ENCODE data around the gene TIMP2. TPM values are rescaled to one million over a fixed set of nuclear protein-coding genes. Genes with fewer than 3 reads are reported as not detected.

Gene TIMP2
- total and polyA plus RNA-seq, 2 of the 13 experiments (the other 11 are each of a cell fraction or from before 2014, with no cell fraction given), result 3.8 to 8.5 TPM

DNA sequence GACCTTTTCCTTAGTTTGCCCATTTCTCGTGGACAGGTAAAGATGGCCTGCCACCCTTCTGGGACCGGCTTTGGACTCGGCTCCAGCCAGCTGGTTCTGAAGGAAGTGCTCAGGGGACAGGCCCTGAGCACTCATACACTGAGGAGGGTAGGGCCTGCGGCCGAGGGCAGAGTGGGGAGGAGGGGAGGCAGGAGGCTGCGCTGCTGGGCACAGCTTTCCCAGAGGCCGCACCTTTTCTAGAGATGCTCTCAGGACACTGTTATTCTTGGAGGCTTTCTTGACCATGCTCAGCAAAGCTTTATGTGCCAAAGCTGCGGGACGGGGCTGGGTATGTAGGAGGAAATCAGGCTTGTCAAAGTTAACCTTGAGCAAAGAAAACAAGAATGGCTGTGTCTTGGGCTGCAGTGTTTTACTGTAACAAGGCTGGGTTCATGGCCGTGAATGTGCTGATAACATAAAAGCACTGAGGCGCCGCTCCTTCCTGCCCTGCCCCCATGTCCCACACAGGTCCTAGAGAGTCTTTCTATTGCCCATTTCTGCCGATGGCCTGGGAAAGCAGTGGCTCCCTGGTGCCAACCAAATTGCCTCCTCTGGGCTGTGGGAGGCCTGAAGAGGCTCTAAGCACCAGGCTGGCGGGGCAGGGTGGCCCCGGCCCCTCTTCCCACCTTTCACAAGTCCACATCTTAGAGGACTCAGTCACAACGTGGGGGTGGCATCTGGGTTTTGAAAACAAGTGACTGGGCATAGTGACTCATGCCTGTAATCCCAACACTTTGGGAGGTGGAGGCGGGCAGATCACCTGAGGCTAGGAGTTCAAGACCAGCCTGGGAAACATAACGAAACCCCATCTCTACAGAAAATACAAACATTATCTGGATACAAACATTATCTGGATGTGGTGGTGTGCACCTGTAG, 22.3 kb upstream of the TIMP2 start (continued):
- TF ChIP-seq CSRNP1 (CRISPR knock-in tag; IDR thresholded peaks at IDR 0.05), result no peak
- TF ChIP-seq ZNF883 (CRISPR knock-in tag; IDR thresholded peaks at IDR 0.05; ENCODE audit: not compliant biosample characterization), result no peak
- no peak for TF ChIP-seq CCAR2 (optimal IDR thresholded peaks at IDR 0.05; ENCODE audit: low read depth, low read length)
- TF ChIP-seq ATAD3A (CRISPR knock-in tag; IDR thresholded peaks at IDR 0.05), result no peak
- TF ChIP-seq RFX1 (IDR thresholded peaks at IDR 0.05), result no peak
- TF ChIP-seq SNRNP70 (IDR thresholded peaks at IDR 0.05; ENCODE audit: low read depth, low read length), result no peak
- no peak for TF ChIP-seq ESRRA (CRISPR knock-in tag; IDR thresholded peaks at IDR 0.05; ENCODE audit: low read depth)
- TF ChIP-seq TCF7 (IDR thresholded peaks at IDR 0.05; ENCODE audit: low read depth), result peak; percentile 84
- TF ChIP-seq KDM2A (CRISPR knock-in tag; IDR thresholded peaks at IDR 0.05; ENCODE audit: borderline replicate concordance, low read depth), result no peak
- TF ChIP-seq RAD51 (IDR thresholded peaks at IDR 0.05; ENCODE audit: borderline replicate concordance), result no peak
- TF ChIP-seq ARNT2 (CRISPR knock-in tag; IDR thresholded peaks at IDR 0.05; ENCODE audit: low read depth), result no peak
- TF ChIP-seq MXD1 (CRISPR knock-in tag; IDR thresholded peaks at IDR 0.05), result no peak
- no peak for TF ChIP-seq POLR2AphosphoS5 (IDR thresholded peaks at IDR 0.05; ENCODE audit: low read depth, low read length)
- no peak for TF ChIP-seq ZNF773 (CRISPR knock-in tag; IDR thresholded peaks at IDR 0.05; ENCODE audit: borderline replicate concordance)
- no peak for TF ChIP-seq DPF2 (CRISPR knock-in tag; IDR thresholded peaks at IDR 0.05; ENCODE audit: borderline replicate concordance, low read depth)
- TF ChIP-seq ZNF530 (CRISPR knock-in tag; IDR thresholded peaks at IDR 0.05; ENCODE audit: low read depth), result no peak
- no peak for TF ChIP-seq TBP (CRISPR knock-in tag; IDR thresholded peaks at IDR 0.05)
- no peak for TF ChIP-seq TCF12 (IDR thresholded peaks at IDR 0.05)
- no peak for TF ChIP-seq TCF12 (CRISPR knock-in tag; IDR thresholded peaks at IDR 0.05)
- TF ChIP-seq, protein P1, sequence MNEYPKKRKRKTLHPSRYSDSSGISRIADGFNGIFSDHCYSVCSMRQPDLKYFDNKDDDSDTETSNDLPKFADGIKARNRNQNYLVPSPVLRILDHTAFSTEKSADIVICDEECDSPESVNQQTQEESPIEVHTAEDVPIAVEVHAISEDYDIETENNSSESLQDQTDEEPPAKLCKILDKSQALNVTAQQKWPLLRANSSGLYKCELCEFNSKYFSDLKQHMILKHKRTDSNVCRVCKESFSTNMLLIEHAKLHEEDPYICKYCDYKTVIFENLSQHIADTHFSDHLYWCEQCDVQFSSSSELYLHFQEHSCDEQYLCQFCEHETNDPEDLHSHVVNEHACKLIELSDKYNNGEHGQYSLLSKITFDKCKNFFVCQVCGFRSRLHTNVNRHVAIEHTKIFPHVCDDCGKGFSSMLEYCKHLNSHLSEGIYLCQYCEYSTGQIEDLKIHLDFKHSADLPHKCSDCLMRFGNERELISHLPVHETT (CRISPR knock-in tag; conservative IDR thresholded peaks at IDR 0.05), result no peak
- 0 out of 2 replicates have a peak, but pooled peaks have one; percentile 24 for TF ChIP-seq NR2C2 (CRISPR knock-in tag; IDR thresholded peaks at IDR 0.05; ENCODE audit: borderline replicate concordance)
- TF ChIP-seq SMARCC2 (IDR thresholded peaks at IDR 0.05), result no peak
- TF ChIP-seq ZNF670 (CRISPR knock-in tag; IDR thresholded peaks at IDR 0.05; ENCODE audit: borderline replicate concordance), result no peak
- peak; percentile 71 for TF ChIP-seq ARID5B (CRISPR knock-in tag; IDR thresholded peaks at IDR 0.05)
